ENCODE data around the gene LOXL1. TPM values are rescaled to one million over a fixed set of nuclear protein-coding genes. Genes with fewer than 3 reads are reported as not detected.

The LOXL1 gene
- total and polyA plus RNA-seq, 5 donors from 2014 or later = 6.8 to 24.2 (median 7.9) TPM

DNA sequence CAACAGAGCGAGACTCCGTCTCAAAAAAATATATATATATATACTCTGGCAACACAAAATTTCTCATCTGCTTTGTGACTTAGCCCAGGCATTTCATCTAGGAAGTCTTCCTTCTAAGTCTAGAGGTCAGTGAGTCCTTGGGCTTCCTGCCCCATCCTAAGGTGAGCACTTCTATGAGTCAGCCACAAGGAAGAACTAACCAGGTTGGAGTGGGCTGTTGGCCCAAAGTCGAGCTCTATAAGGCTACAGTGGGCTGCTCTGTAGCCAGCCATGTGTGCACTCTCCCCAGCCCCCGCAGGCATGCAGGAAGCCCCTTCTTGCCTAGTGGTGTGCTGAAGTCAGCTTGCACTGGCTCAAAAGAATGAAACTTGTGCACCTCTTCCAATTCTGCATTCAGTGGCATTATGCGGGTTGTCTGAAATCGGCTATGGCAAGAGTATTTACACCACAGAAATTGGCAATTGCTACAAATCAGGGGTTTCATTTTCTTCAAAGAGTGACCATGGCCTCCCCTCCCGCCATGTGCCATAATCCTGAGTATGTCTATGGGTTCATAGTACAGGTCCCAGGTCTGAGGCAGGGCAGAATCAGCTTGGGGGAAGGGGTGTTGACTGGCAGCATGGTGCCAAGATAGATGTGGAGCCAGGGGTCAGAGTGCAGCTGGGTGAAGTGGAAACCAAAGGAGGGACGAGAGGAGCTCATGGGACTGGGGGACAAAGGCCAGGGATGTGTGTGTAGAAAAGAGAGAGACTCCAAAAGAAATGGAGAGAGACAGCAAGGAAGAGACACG lies 22.0 kb upstream of the LOXL1 start:
- Mint-ChIP-seq H3K27ac (peak overlapping the region in 1 of 3 donors; percentile 57), H3K36me3 (peaks cover 18% of the 10 kb centered on the region), H3K9me3 (no peaks in the 10 kb centered on the region), H3K4me3 (no peak overlapping the region), H3K27me3 (peaks cover 4% of the 10 kb centered on the region), H3K4me1 (peaks cover 0 to 2% (median under 1%) of the 10 kb centered on the region in 4 donors)
- Histone ChIP-seq H3K27me3 (ENCODE audit: control insufficient read depth, insufficient read depth, low read length) (no peaks in the 10 kb centered on the region), H3K4me3 (ENCODE audit: low read depth, low read length) (no peak overlapping the region), H3K36me3 (ENCODE audit: control insufficient read depth, insufficient read depth, low read length) (no peaks in the 10 kb centered on the region), H3K27ac (ENCODE audit: insufficient read depth, low read length, poor library complexity, severe bottlenecking) (no peak overlapping the region), H3K4me1 (ENCODE audit: control insufficient read depth, insufficient read depth, low read length, poor library complexity, severe bottlenecking) (no peaks in the 10 kb centered on the region), H3K9me3 (ENCODE audit: control insufficient read depth in 2 of 2, low read length in 2 of 2) (no peaks in the 10 kb centered on the region)
- no peak for ATAC-seq (ENCODE audit: low read depth in 2 of 2)
- no peak for DNase-seq

DNA sequence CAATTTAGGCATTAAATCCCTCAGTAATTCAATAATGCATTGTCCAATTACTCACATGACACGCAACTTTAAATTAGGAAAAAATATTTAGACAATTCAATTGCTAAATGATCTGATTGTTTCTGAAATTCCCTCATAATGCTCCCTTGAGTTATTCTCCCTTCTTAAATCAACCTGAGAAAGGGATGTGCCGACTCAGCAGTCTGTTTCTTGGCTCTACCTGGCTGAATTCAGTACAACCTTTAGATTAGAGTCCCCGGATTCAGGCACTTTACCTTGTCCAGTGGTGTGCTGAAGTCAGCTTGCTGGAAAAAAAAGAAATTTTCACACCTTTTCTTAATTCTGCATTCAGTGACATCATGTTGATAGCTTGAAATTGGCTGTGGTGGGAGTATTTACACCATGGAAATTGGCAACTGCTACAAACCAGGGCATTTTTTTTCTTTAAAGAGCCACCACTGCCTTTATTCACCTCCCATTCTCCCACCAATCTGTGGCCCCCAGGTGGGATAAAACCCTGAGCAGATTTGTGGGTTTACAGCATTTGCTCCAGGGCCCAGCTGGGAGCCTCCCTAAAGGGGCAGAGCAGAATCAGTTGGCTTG lies 20.9 kb upstream of the LOXL1 start:
- ATAC-seq (ENCODE audit: low read depth in 2 of 2) (no peak), DNase-seq (no peak)
- no peaks in the 10 kb centered on the region for H3K4me1 ChIP-seq (ENCODE audit: control insufficient read depth, insufficient read depth, low read length, poor library complexity, severe bottlenecking)
- Mint-ChIP-seq H3K9me3 (no peaks in the 10 kb centered on the region), H3K36me3 (peaks cover 22% of the 10 kb centered on the region), H3K4me1 (peaks cover 0 to 2% (median under 1%) of the 10 kb centered on the region in 4 donors), H3K4me3 (no peak overlapping the region), H3K27me3 (peaks cover 4% of the 10 kb centered on the region), H3K27ac (no peak overlapping the region)
- H3K36me3 ChIP-seq (ENCODE audit: control insufficient read depth, insufficient read depth, low read length) = no peaks in the 10 kb centered on the region
- no peak overlapping the region for H3K27ac ChIP-seq (ENCODE audit: insufficient read depth, low read length, poor library complexity, severe bottlenecking)
- no peaks in the 10 kb centered on the region for H3K9me3 ChIP-seq (ENCODE audit: control insufficient read depth in 2 of 2, low read length in 2 of 2)
- H3K4me3 ChIP-seq (ENCODE audit: low read depth, low read length) = no peak overlapping the region
- H3K27me3 ChIP-seq (ENCODE audit: control insufficient read depth, insufficient read depth, low read length) = no peaks in the 10 kb centered on the region

DNA sequence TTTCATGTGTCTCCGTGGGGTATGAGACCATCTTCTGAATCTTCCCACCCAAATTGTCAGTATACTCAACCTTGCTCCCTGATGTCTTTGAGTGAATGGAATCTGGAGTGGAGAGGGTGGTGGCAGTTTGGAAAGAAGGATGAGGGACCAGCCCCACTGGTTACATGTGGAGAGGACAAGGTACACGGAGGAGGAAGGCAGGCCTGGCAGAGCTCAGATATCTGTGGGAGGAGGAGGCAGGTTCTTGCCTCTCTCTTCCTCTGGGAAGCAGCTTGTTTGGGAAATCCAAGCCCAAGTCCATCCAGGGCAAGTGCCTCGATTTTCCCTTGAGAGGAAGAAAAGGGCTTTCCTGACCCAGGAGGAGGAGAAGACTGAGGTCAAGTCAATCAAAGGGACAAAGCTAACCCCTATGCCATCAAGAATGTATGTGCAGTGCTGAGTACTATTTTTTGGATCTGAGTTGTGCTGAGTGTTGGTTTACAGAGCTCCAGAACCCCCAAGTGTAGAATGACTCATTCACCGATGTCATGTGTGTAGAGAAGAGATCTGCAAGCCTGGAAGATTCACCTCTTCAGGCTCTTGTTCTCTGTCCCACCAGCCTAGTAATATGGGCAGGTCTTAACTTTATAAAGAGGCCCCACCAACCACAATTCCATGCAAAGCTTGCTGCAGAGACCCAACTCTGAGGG lies 19.8 kb upstream of the LOXL1 start:
- Mint-ChIP-seq H3K36me3 (peaks cover 32% of the 10 kb centered on the region), H3K27ac (no peak overlapping the region), H3K27me3 (peaks cover 4% of the 10 kb centered on the region), H3K4me3 (no peak overlapping the region), H3K4me1 (peaks cover 0 to 2% (median under 1%) of the 10 kb centered on the region in 4 donors), H3K9me3 (no peaks in the 10 kb centered on the region)
- Histone ChIP-seq H3K4me1 (ENCODE audit: control insufficient read depth, insufficient read depth, low read length, poor library complexity, severe bottlenecking) (no peaks in the 10 kb centered on the region), H3K27ac (ENCODE audit: insufficient read depth, low read length, poor library complexity, severe bottlenecking) (no peak overlapping the region), H3K27me3 (ENCODE audit: control insufficient read depth, insufficient read depth, low read length) (no peaks in the 10 kb centered on the region), H3K9me3 (ENCODE audit: control insufficient read depth in 2 of 2, low read length in 2 of 2) (no peaks in the 10 kb centered on the region), H3K36me3 (ENCODE audit: control insufficient read depth, insufficient read depth, low read length) (no peaks in the 10 kb centered on the region), H3K4me3 (ENCODE audit: low read depth, low read length) (no peak overlapping the region)
- no peak for ATAC-seq (ENCODE audit: low read depth in 2 of 2)
- no peak for DNase-seq

GRCh38 chr15:73907035-73907408 lies 19.2 kb upstream of the LOXL1 start:
- no peak for DNase-seq
- no peak for ATAC-seq (ENCODE audit: low read depth in 2 of 2)
- no peak overlapping the region for H3K27ac ChIP-seq (ENCODE audit: insufficient read depth, low read length, poor library complexity, severe bottlenecking)
- H3K4me1 ChIP-seq (ENCODE audit: control insufficient read depth, insufficient read depth, low read length, poor library complexity, severe bottlenecking) = no peaks in the 10 kb centered on the region
- no peak overlapping the region for H3K4me3 ChIP-seq (ENCODE audit: low read depth, low read length)
- Mint-ChIP-seq H3K4me1 (peaks cover 0 to 2% (median under 1%) of the 10 kb centered on the region in 4 donors), H3K27ac (no peak overlapping the region), H3K4me3 (no peak overlapping the region), H3K9me3 (no peaks in the 10 kb centered on the region), H3K36me3 (peaks cover 32% of the 10 kb centered on the region), H3K27me3 (peaks cover 4% of the 10 kb centered on the region)
- H3K27me3 ChIP-seq (ENCODE audit: control insufficient read depth, insufficient read depth, low read length) = no peaks in the 10 kb centered on the region
- H3K9me3 ChIP-seq (ENCODE audit: control insufficient read depth in 2 of 2, low read length in 2 of 2) = no peaks in the 10 kb centered on the region
- no peaks in the 10 kb centered on the region for H3K36me3 ChIP-seq (ENCODE audit: control insufficient read depth, insufficient read depth, low read length)

DNA sequence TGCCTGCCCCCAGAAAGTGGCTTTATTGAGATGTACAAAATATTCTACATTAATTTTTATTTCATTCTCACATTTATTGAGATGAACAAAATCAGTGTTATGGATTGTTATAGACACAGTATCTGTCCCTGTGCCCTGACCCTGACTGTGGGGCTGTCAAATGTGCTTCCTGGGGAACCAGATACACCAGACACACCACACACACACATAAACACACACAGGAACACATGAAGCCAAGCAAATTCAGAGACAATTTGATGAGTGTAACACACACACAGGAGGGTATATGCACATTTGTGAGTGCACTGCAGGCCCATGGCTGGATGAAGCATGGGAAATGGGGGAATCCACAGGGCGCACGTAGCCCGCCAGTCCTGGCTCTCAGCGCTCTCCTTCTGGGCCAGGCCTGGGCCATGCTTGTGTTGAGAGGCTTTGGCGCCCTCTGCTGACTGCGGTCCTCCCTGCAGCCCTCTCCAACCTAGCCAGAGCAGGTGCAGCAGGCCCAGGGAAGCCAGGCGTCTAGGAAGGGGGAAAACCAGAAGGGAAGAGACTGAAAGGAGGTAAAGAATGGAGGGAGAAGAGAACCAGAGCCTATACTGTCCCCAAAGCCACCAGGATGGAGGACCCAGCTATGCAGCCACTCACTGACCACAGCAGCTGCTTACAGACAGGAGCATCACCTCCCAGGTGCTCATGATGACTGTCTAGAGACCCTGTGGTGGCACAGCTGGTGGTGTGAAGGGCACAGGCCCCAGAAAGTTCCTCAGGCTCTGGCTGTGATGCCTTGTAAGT lies 18.0 kb upstream of the LOXL1 start:
- no peaks in the 10 kb centered on the region for H3K36me3 ChIP-seq (ENCODE audit: control insufficient read depth, insufficient read depth, low read length)
- H3K9me3 ChIP-seq (ENCODE audit: control insufficient read depth in 2 of 2, low read length in 2 of 2) = no peaks in the 10 kb centered on the region
- H3K4me3 Mint-ChIP-seq = no peak overlapping the region
- no peaks in the 10 kb centered on the region for H3K9me3 Mint-ChIP-seq
- peak overlapping the region in 2 of 3 donors; percentile 23 to 67 for H3K27ac Mint-ChIP-seq
- H3K27me3 Mint-ChIP-seq = peaks cover 4% of the 10 kb centered on the region
- ATAC-seq (ENCODE audit: low read depth in 2 of 2) = peak; percentile 87 to 91
- peaks cover 32% of the 10 kb centered on the region for H3K36me3 Mint-ChIP-seq
- no peaks in the 10 kb centered on the region for H3K4me1 ChIP-seq (ENCODE audit: control insufficient read depth, insufficient read depth, low read length, poor library complexity, severe bottlenecking)
- H3K4me1 Mint-ChIP-seq = peaks cover 0 to 2% (median under 1%) of the 10 kb centered on the region in 4 donors
- H3K27ac ChIP-seq (ENCODE audit: insufficient read depth, low read length, poor library complexity, severe bottlenecking) = no peak overlapping the region
- no peaks in the 10 kb centered on the region for H3K27me3 ChIP-seq (ENCODE audit: control insufficient read depth, insufficient read depth, low read length)
- peak; percentile 40 to 69 (median 61) for DNase-seq
- no peak overlapping the region for H3K4me3 ChIP-seq (ENCODE audit: low read depth, low read length)

- Mint-ChIP-seq H3K4me3 (no peak overlapping the region), H3K4me1 (peaks cover 0 to 4% (median under 1%) of the 10 kb centered on the region in 4 donors), H3K27ac (no peak overlapping the region), H3K36me3 (peaks cover 32% of the 10 kb centered on the region), H3K27me3 (peaks cover 4% of the 10 kb centered on the region), H3K9me3 (no peaks in the 10 kb centered on the region)
- ATAC-seq (ENCODE audit: low read depth in 2 of 2) (no peak), DNase-seq (no peak)
- Histone ChIP-seq H3K27me3 (ENCODE audit: control insufficient read depth, insufficient read depth, low read length) (no peaks in the 10 kb centered on the region), H3K4me1 (ENCODE audit: control insufficient read depth, insufficient read depth, low read length, poor library complexity, severe bottlenecking) (no peaks in the 10 kb centered on the region), H3K27ac (ENCODE audit: insufficient read depth, low read length, poor library complexity, severe bottlenecking) (no peak overlapping the region), H3K4me3 (ENCODE audit: low read depth, low read length) (no peak overlapping the region), H3K9me3 (ENCODE audit: control insufficient read depth in 2 of 2, low read length in 2 of 2) (no peaks in the 10 kb centered on the region), H3K36me3 (ENCODE audit: control insufficient read depth, insufficient read depth, low read length) (no peaks in the 10 kb centered on the region)
These were observed 17.5 kb upstream of the LOXL1 start for GRCh38 chr15:73908822-73909122.

DNA sequence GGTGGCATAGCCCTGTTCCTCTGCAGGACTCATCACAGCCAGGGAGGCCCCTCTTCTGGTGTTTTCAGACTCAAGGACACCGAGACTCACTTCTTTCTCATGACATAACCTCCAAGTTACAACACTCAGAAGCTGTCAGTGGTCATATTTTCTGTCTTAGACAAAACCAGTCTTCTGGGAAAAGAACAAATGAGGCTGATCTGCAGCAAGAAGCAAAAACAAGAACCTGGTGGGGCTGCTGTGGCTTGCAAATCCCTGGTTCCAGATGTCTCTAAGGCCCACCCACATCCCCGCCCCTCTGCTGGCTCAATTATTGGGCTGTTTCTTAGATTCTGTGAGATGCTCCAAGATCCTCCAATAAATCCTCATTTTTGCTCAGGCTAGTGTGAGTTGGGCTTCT lies 16.6 kb upstream of the LOXL1 start:
- Histone ChIP-seq H3K4me1 (ENCODE audit: control insufficient read depth, insufficient read depth, low read length, poor library complexity, severe bottlenecking) (peaks cover 6% of the 10 kb centered on the region), H3K9me3 (ENCODE audit: control insufficient read depth in 2 of 2, low read length in 2 of 2) (no peaks in the 10 kb centered on the region), H3K4me3 (ENCODE audit: low read depth, low read length) (no peak overlapping the region), H3K27ac (ENCODE audit: insufficient read depth, low read length, poor library complexity, severe bottlenecking) (no peak overlapping the region), H3K27me3 (ENCODE audit: control insufficient read depth, insufficient read depth, low read length) (no peaks in the 10 kb centered on the region), H3K36me3 (ENCODE audit: control insufficient read depth, insufficient read depth, low read length) (no peaks in the 10 kb centered on the region)
- Mint-ChIP-seq H3K27me3 (peaks cover 4% of the 10 kb centered on the region), H3K36me3 (peaks cover 28% of the 10 kb centered on the region), H3K27ac (no peak overlapping the region), H3K9me3 (no peaks in the 10 kb centered on the region), H3K4me3 (no peak overlapping the region), H3K4me1 (peaks cover 0 to 10% (median 5%) of the 10 kb centered on the region in 4 donors)
- DNase-seq (no peak), ATAC-seq (ENCODE audit: low read depth in 2 of 2) (no peak)
